Measurements from ENCODE around the gene HS6ST1.

Gene HS6ST1

DNA sequence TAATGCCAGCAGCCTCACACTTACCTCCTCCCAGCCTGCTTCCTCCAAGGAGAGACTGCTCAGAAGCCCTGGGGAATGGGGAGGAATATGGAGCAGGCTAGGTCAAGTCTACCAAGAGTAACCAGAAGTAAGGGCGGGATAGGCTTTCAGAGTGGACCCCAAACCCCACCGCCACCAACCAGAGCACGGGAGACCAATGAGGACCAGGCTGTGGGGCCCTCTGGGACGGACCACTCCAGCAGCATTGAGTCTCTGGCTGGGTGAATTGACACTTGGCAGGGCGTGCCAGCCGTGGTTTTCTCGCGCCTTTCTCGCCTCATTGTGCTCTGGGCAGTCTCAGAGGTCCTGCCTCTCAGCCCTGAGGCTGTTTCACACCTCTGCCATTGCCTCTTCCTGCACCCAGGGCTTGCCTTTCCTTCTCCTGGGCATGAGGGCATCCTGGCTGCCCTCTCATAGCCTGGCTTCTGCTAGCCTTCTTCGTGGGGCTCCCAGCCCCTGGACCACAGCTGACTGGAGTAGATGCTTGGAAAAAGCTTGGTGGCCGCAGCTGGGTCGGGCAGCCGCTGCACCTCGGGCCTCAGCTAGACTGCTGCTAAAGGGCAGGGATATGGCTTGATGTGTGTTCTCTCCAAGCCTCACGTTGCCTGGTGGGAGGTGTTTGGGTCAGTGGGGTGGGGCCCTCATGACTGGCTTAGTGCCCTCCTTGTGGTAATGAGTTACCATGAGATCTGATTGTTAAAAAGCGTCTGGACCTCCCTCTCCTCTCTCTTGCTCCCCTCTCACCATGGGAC is 40.5 kb upstream of the HS6ST1 start:
- no peak overlapping the region for H3K4me3 ChIP-seq (ENCODE audit: control insufficient read depth, low read depth, low read length)
- DNase-seq (ENCODE audit: low read depth): no peak
- TF ChIP-seq, protein P1, sequence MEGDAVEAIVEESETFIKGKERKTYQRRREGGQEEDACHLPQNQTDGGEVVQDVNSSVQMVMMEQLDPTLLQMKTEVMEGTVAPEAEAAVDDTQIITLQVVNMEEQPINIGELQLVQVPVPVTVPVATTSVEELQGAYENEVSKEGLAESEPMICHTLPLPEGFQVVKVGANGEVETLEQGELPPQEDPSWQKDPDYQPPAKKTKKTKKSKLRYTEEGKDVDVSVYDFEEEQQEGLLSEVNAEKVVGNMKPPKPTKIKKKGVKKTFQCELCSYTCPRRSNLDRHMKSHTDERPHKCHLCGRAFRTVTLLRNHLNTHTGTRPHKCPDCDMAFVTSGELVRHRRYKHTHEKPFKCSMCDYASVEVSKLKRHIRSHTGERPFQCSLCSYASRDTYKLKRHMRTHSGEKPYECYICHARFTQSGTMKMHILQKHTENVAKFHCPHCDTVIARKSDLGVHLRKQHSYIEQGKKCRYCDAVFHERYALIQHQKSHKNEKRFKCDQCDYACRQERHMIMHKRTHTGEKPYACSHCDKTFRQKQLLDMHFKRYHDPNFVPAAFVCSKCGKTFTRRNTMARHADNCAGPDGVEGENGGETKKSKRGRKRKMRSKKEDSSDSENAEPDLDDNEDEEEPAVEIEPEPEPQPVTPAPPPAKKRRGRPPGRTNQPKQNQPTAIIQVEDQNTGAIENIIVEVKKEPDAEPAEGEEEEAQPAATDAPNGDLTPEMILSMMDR (IDR thresholded peaks at IDR 0.05; ENCODE audit: control insufficient read depth, insufficient read depth, low read depth, low read length, missing control alignments): no peak

- TF ChIP-seq, protein P1 (IDR thresholded peaks at IDR 0.05; ENCODE audit: control insufficient read depth, insufficient read depth, low read depth, low read length, missing control alignments): no peak
- H3K4me3 ChIP-seq (ENCODE audit: control insufficient read depth, low read depth, low read length): no peak overlapping the region
- DNase-seq (ENCODE audit: low read depth): no peak
Measured at GRCh38 chr2:128357506-128358370, 39.1 kb upstream of the HS6ST1 start.

GRCh38 chr2:128356127-128356526 is 37.5 kb upstream of the HS6ST1 start:
- no peak for DNase-seq (ENCODE audit: low read depth)
- no peak overlapping the region for H3K4me3 ChIP-seq (ENCODE audit: control insufficient read depth, low read depth, low read length)
- TF ChIP-seq, protein P1 (IDR thresholded peaks at IDR 0.05; ENCODE audit: control insufficient read depth, insufficient read depth, low read depth, low read length, missing control alignments): no peak

DNA sequence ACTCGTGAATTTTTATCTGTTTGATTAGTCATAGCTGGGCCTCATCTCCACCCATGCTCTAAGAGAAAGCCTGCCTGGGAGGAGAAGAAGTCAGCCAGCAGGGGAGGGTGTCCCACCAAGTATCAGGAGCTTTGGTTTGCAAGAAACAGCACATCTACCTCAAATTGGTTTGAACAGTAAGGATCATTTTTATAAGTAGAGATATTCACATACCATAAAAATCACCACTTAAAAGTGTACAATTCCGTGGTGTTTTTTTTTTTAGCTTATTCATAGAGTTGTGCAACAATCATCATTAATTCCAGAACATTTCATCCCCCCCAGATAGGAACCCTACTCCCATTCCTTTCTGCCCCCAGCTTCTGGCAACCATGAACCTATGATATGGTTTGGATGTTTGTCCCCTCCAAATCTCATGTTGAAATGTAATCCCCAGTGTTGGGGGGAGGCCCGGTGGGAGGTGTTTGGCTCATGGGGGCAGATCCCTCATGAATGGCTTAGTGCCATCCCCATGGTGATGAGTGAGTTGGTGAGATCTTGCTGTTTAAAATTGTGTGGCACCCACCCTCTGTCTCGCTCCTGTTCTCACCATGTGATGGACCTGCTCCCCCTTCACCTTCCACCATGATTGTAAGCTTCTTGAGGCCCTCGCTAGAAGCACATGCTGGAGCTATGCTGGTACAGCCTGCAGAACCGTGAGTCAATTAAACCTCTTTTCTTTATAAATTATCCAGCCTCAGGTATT is 36.2 kb upstream of the HS6ST1 start:
- no peak overlapping the region for H3K4me3 ChIP-seq (ENCODE audit: control insufficient read depth, low read depth, low read length)
- peak; percentile 60 for DNase-seq (ENCODE audit: low read depth)
- TF ChIP-seq, protein P1 (IDR thresholded peaks at IDR 0.05; ENCODE audit: control insufficient read depth, insufficient read depth, low read depth, low read length, missing control alignments): peak; percentile 78

GRCh38 chr2:128354161-128354560 is 35.5 kb upstream of the HS6ST1 start:
- no peak for DNase-seq (ENCODE audit: low read depth)
- H3K4me3 ChIP-seq (ENCODE audit: control insufficient read depth, low read depth, low read length): no peak overlapping the region
- TF ChIP-seq, protein P1 (IDR thresholded peaks at IDR 0.05; ENCODE audit: control insufficient read depth, insufficient read depth, low read depth, low read length, missing control alignments): no peak

GRCh38 chr2:128350736-128351135 is 32.1 kb upstream of the HS6ST1 start:
- no peak overlapping the region for H3K4me3 ChIP-seq (ENCODE audit: control insufficient read depth, low read depth, low read length)
- TF ChIP-seq, protein P1 (IDR thresholded peaks at IDR 0.05; ENCODE audit: control insufficient read depth, insufficient read depth, low read depth, low read length, missing control alignments): no peak

More at GRCh38 chr2:128350736-128351135, 32.1 kb upstream of the HS6ST1 start:
- DNase-seq (ENCODE audit: low read depth): no peak

All from AG09309 (cell line).